Type B pancreatic cell (in vitro differentiated cells): Measurements from ENCODE around the gene CORIN. TPM values are rescaled to one million over a fixed set of nuclear protein-coding genes. Genes with fewer than 3 reads are reported as not detected.

Source experiments
- DNase-seq: peaks from one replicate; pipeline ENCODE4 v3.0.0; 2021; ENCODE audit warnings: mixed read lengths; ENCODE audit not compliant: unreplicated experiment; ENCODE audit errors: extremely low spot score
- H3K27ac Mint-ChIP-seq: 2 replicates; pipeline ENCODE4 v1.8.0; 2021; ENCODE audit warnings: mild to moderate bottlenecking, mixed read lengths
- H3K27me3 Mint-ChIP-seq: 2 replicates; pipeline ENCODE4 v1.8.0; 2021; ENCODE audit warnings: mixed read lengths
- H3K36me3 Mint-ChIP-seq: 2 replicates; pipeline ENCODE4 v1.8.0; 2021; ENCODE audit warnings: mixed read lengths
- H3K4me1 Mint-ChIP-seq: one replicate; pipeline ENCODE4 v1.8.0; 2021; ENCODE audit warnings: mixed read lengths; ENCODE audit not compliant: unreplicated experiment
- H3K4me3 Mint-ChIP-seq: 2 replicates; pipeline ENCODE4 v1.8.0; 2021; ENCODE audit warnings: mild to moderate bottlenecking, mixed read lengths
- H3K9me3 Mint-ChIP-seq: 2 replicates; pipeline ENCODE4 v1.8.0; 2021; ENCODE audit warnings: mixed read lengths
- total RNA-seq: library from RNA; stranded (reverse); gene quantifications from 2 replicates; pipeline ENCODE4 v1.2.1, GENCODE V29; 2021; ENCODE audit warnings: low replicate concordance
- TF ChIP-seq, protein P1 (sequence below): fragments of 200-600 bp; sonication (generic); conservative IDR thresholded peaks from 2 replicates; pipeline ENCODE4 v1.5.0; 2021; ENCODE audit warnings: antibody characterized with exemption, mild to moderate bottlenecking

Gene CORIN
- total RNA-seq, 1 donor from 2014 or later: 34.6 TPM

DNA sequence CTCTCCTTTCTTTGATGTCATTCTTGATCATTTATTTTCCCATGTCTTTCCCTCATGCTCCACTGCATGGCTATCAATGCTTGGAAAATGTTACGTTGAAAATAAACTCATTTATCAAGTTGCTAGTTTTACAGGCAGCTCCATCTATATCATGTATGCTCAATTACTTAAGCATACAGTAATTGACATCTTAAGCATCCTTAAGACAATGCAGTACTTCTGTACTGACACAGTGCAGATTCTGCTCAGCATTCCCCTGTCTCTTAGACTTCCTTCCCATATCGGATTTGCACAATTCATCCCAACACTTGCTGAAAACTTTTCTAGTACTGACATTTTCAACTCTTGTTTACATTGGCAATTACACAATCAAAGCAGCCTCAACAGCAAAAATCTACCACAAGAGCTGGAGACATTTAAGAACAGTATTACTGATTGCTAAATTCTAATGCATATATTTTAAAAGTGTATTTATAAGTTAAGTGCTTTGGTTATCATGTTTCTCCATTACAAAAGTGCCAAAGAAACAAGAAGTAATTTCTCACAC is 187.2 kb downstream of the CORIN start:
- H3K36me3 Mint-ChIP-seq: no peaks in the 10 kb centered on the region
- peaks cover 5% of the 10 kb centered on the region for H3K4me1 Mint-ChIP-seq
- peaks cover 6% of the 10 kb centered on the region for H3K27me3 Mint-ChIP-seq
- no peak for DNase-seq
- TF ChIP-seq, protein P1, sequence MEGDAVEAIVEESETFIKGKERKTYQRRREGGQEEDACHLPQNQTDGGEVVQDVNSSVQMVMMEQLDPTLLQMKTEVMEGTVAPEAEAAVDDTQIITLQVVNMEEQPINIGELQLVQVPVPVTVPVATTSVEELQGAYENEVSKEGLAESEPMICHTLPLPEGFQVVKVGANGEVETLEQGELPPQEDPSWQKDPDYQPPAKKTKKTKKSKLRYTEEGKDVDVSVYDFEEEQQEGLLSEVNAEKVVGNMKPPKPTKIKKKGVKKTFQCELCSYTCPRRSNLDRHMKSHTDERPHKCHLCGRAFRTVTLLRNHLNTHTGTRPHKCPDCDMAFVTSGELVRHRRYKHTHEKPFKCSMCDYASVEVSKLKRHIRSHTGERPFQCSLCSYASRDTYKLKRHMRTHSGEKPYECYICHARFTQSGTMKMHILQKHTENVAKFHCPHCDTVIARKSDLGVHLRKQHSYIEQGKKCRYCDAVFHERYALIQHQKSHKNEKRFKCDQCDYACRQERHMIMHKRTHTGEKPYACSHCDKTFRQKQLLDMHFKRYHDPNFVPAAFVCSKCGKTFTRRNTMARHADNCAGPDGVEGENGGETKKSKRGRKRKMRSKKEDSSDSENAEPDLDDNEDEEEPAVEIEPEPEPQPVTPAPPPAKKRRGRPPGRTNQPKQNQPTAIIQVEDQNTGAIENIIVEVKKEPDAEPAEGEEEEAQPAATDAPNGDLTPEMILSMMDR: no peak
- no peak overlapping the region for H3K4me3 Mint-ChIP-seq
- no peak overlapping the region for H3K27ac Mint-ChIP-seq
- no peaks in the 10 kb centered on the region for H3K9me3 Mint-ChIP-seq

DNA sequence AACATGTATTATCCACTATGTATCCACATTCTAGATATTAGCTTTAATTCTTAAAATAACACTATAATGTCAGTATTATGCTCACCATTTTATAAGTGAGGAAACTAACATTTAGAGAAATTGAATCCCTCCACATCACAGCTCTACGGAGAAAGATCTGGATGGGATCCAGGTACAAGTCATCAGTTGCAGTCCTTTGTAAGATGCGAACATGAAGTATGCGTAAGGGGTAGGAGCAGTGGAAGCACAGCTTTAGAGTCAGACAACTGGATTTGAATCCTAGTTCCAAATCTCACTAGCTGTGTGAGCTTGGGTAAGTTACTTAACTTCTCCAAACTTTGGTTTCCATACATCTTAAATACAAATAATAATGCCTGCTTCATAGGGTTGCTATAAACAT is 190.3 kb downstream of the CORIN start:
- Mint-ChIP-seq H3K4me1 (peaks cover 12% of the 10 kb centered on the region), H3K4me3 (no peak overlapping the region), H3K36me3 (no peaks in the 10 kb centered on the region), H3K27me3 (peaks cover 3% of the 10 kb centered on the region), H3K27ac (no peak overlapping the region), H3K9me3 (no peaks in the 10 kb centered on the region)
- TF ChIP-seq, protein P1: no peak
- no peak for DNase-seq

DNA sequence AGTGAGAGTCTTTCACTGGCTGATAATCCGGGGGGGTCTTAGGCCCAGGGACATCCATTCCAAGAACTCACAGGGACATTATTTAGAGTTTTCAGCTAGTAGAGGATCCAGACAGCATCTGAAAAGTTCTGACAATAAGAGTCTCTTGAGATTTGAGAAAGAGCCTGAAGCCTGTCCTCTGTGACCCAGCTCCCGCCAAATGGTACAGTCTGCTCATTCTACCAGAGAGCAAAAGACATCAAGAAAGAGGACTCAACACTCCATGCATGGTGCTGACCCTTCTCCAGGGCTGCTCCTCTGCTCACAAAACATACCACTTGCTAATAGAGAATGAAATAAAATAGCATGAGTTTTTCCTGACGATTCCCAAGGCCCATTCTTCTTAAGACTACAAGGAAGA is 190.8 kb downstream of the CORIN start:
- Mint-ChIP-seq H3K27me3 (peaks cover 3% of the 10 kb centered on the region), H3K4me3 (no peak overlapping the region), H3K4me1 (peaks cover 17% of the 10 kb centered on the region), H3K36me3 (no peaks in the 10 kb centered on the region), H3K9me3 (no peaks in the 10 kb centered on the region), H3K27ac (no peak overlapping the region)
- TF ChIP-seq, protein P1: no peak
- DNase-seq: no peak

DNA sequence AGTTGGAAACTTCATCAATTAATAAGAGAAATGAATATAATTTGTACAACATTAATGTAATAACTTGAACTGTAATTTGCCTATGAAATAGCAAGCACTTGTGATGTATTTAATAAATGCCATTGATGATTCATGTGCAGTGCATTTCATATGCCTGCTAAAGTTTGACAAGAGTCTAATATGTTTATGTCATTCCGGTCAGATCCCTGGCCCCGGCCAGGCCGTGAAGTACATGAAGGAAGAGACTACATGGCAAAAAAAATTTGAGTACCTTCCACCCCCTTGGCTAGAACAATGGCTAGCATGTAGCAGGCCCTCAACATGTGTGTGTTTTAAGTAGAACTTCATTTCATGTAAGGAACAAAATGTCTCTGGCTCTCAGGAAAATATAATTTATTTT is 191.5 kb downstream of the CORIN start:
- H3K4me3 Mint-ChIP-seq: no peak overlapping the region
- peaks cover 3% of the 10 kb centered on the region for H3K27me3 Mint-ChIP-seq
- TF ChIP-seq, protein P1: no peak
- H3K4me1 Mint-ChIP-seq: peaks cover 21% of the 10 kb centered on the region
- no peak overlapping the region for H3K27ac Mint-ChIP-seq
- no peak for DNase-seq
- H3K36me3 Mint-ChIP-seq: no peaks in the 10 kb centered on the region
- H3K9me3 Mint-ChIP-seq: no peaks in the 10 kb centered on the region

DNA sequence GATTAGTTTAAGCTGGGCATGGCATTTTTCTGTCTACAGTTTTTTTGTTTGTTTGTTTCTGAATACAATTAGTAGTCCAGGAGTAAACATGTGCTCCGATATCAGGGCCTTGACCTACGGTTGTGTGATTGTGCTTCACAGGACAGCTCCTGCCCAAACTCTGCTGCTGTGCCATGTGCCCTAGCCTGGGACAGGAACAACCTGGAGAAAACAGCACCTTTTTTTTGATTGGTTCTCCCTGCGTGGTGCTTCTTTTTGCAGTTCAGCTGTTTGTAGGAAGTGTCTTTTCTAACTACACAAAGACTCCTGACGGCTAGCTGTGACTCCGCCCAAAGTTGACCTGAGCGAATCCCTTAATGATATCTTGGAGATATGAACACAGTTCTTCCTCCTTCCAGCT is 194.0 kb downstream of the CORIN start:
- Mint-ChIP-seq H3K4me3 (no peak overlapping the region), H3K9me3 (no peaks in the 10 kb centered on the region), H3K36me3 (no peaks in the 10 kb centered on the region), H3K27me3 (no peaks in the 10 kb centered on the region), H3K4me1 (peaks cover 15% of the 10 kb centered on the region), H3K27ac (no peak overlapping the region)
- TF ChIP-seq, protein P1: no peak
- DNase-seq: no peak
